K562 (cell line): ENCODE data around the gene BCL2L15. TPM values are rescaled to one million over a fixed set of nuclear protein-coding genes. Genes with fewer than 3 reads are reported as not detected.

Experiments
- ATF3 ChIP-seq, 2 experiments: fragments of 450-650 bp in 1 of 2; sonication (generic) in 1 of 2; formaldehyde crosslinking in 1 of 2; IDR thresholded peaks in 1 of 2; conservative IDR thresholded peaks in 1 of 2; 2 replicates each; pipeline versions ENCODE4 v1.6.1 to v1.8.1; 2016 to 2023; ENCODE audit warnings: mild to moderate bottlenecking in 2 of 2, moderate library complexity in 2 of 2, inconsistent platforms in 1 of 2, missing genetic modification reagents in 1 of 2
- CREB3 ChIP-seq: fragments of 450-650 bp; conservative IDR thresholded peaks from 2 replicates; pipeline ENCODE4 v1.6.1; 2016; ENCODE audit warnings: missing genetic modification characterization, low read depth, mild to moderate bottlenecking, missing compliant biosample characterization, moderate library complexity
- CREBBP ChIP-seq: IDR thresholded peaks from one replicate; pipeline ENCODE4 v1.6.1; 2012; ENCODE audit warnings: low read depth, mild to moderate bottlenecking, control low read depth, inconsistent platforms, low read length
- ERF ChIP-seq: fragments of 450-650 bp; formaldehyde crosslinking; IDR thresholded peaks from 2 replicates; pipeline ENCODE4 v1.4.0; 2020; ENCODE audit warnings: mild to moderate bottlenecking, mixed read lengths
- HDAC8 ChIP-seq: fragments of 450-650 bp; IDR thresholded peaks from 2 replicates; pipeline ENCODE4 v1.6.1; 2016; ENCODE audit warnings: mild to moderate bottlenecking, missing genetic modification characterization, moderate library complexity, missing compliant biosample characterization
- HIVEP1 ChIP-seq: fragments of 250-450 bp; sonication (Bioruptor Pico); IDR thresholded peaks from 2 replicates; pipeline ENCODE4 v1.4.0; 2020; ENCODE audit warnings: mild to moderate bottlenecking
- KAT7 ChIP-seq: sonication (generic); formaldehyde crosslinking; IDR thresholded peaks from 2 replicates; pipeline ENCODE4 v1.8.0; 2022; ENCODE audit warnings: missing genetic modification reagents, mild to moderate bottlenecking, borderline replicate concordance
- KDM2B ChIP-seq: fragments of 250-450 bp; sonication (Bioruptor Pico); IDR thresholded peaks from 2 replicates; pipeline ENCODE4 v1.8.0; 2021; ENCODE audit warnings: mild to moderate bottlenecking, moderate library complexity
- MLLT1 ChIP-seq, 2 experiments: fragments of 450-650 bp; IDR thresholded peaks; 2 replicates each; pipeline ENCODE4 v1.6.1; 2016
- MYC ChIP-seq, 2 experiments: fragments of 250-450 bp in 1 of 2; sonication (Bioruptor Pico) in 1 of 2; IDR thresholded peaks; 2 replicates each; pipeline versions ENCODE4 v1.5.1 to v1.6.1; 2012 to 2021; ENCODE audit warnings: low read depth in 2 of 2, borderline replicate concordance in 1 of 2, improper control_type of control experiment in 1 of 2, low read length in 1 of 2, mild to moderate bottlenecking in 1 of 2, moderate library complexity in 1 of 2
- MYNN ChIP-seq, 2 experiments: sonication (generic); formaldehyde crosslinking in 1 of 2; IDR thresholded peaks; 2 replicates each; pipeline versions ENCODE4 v1.5.0 to v1.6.1; 2016 to 2020; ENCODE audit warnings: antibody characterized with exemption in 1 of 2, missing genetic modification reagents in 1 of 2
- POLR3G ChIP-seq: IDR thresholded peaks from 2 replicates; pipeline ENCODE4 v1.6.1; 2011; ENCODE audit not compliant: insufficient read length, insufficient replicate concordance; ENCODE audit errors: extremely low read depth
- RBBP5 ChIP-seq: fragments of 200-600 bp; sonication (generic); IDR thresholded peaks from 2 replicates; pipeline ENCODE4 v1.6.1; 2012; ENCODE audit warnings: borderline replicate concordance, mild to moderate bottlenecking, low read length, control low read depth, inconsistent platforms; ENCODE audit not compliant: insufficient read depth, poor library complexity, severe bottlenecking
- RUNX1 ChIP-seq: sonication (generic); IDR thresholded peaks from 2 replicates; pipeline ENCODE4 v1.6.1; 2016; ENCODE audit warnings: antibody characterized with exemption, low read depth
- SLC30A9 ChIP-seq: fragments of 250-450 bp; sonication (Bioruptor Pico); IDR thresholded peaks from 2 replicates; pipeline ENCODE4 v1.8.0; 2022; ENCODE audit warnings: mild to moderate bottlenecking, moderate library complexity
- SRF ChIP-seq, 2 experiments: fragments of 250-450, 450-650 bp in 1 of 2; sonication (Bioruptor Pico) in 1 of 2; sonication (generic) in 1 of 2; formaldehyde crosslinking; IDR thresholded peaks; 2 replicates each; pipeline versions ENCODE4 v1.5.0 to v1.5.1; 2020 to 2022; ENCODE audit warnings: mild to moderate bottlenecking in 1 of 2, missing genetic modification reagents in 1 of 2
- TEAD1 ChIP-seq, 2 experiments: fragments of 450-650 bp in 1 of 2; sonication (generic) in 1 of 2; formaldehyde crosslinking; IDR thresholded peaks; 2 replicates each; pipeline versions ENCODE4 v1.4.0 to v1.8.0; 2020 to 2022; ENCODE audit warnings: mild to moderate bottlenecking in 2 of 2, missing genetic modification reagents in 1 of 2
- ZNF12 ChIP-seq: sonication (generic); formaldehyde crosslinking; IDR thresholded peaks from 2 replicates; pipeline ENCODE4 v1.4.0; 2020; ENCODE audit warnings: mild to moderate bottlenecking, missing genetic modification reagents
- ZNF184 ChIP-seq: sonication (generic); formaldehyde crosslinking; IDR thresholded peaks from 2 replicates; pipeline ENCODE4 v1.5.0; 2020; ENCODE audit warnings: missing genetic modification reagents
- ZNF224 ChIP-seq: sonication (generic); formaldehyde crosslinking; IDR thresholded peaks from 2 replicates; pipeline ENCODE4 v1.8.0; 2022; ENCODE audit warnings: mild to moderate bottlenecking, missing genetic modification reagents
- ZNF232 ChIP-seq: sonication (generic); formaldehyde crosslinking; IDR thresholded peaks from 2 replicates; pipeline ENCODE4 v1.8.0; 2022; ENCODE audit warnings: mild to moderate bottlenecking, missing genetic modification reagents
- ZNF584 ChIP-seq: fragments of 200-800 bp; sonication (Bioruptor generic); IDR thresholded peaks from 2 replicates; pipeline ENCODE4 v1.6.1; 2016; ENCODE audit warnings: low read depth, mild to moderate bottlenecking, missing genetic modification characterization, missing compliant biosample characterization
- polyA plus RNA-seq, 8 experiments: library from polyadenylated mRNA; depleted of rRNA in 4 of 8; stranded (reverse) in 5 of 8; unstranded in 3 of 8; fragments of >200 nt; fragmentation: Nextera tagmentation in 2 of 8; fragmentation: Illumina TruSeq in 1 of 8; extraction: Ambion mirVana in 2 of 8; extraction: Trizol in 1 of 8; gene quantifications; 2 replicates each; pipeline versions ENCODE4 v1.2.1 to v1.2.3, GENCODE V29; 2011 to 2014; ENCODE audit warnings: inconsistent platforms in 1 of 8, missing spikeins in 1 of 8
- total RNA-seq, 7 experiments: library from RNA; depleted of rRNA in 6 of 7; stranded (reverse); fragments of >200 nt in 6 of 7; fragmentation: Illumina TruSeq in 2 of 7; extraction: Trizol in 2 of 7; gene quantifications; 2 replicates each; pipeline versions ENCODE4 v1.2.1 to v1.2.3, GENCODE V29; 2011 to 2021; ENCODE audit warnings: low replicate concordance in 1 of 7

Gene BCL2L15
- total and polyA plus RNA-seq, 9 of the 15 experiments (the other 6 are each of a cell fraction or from before 2014, with no cell fraction given) = 0.06 to 0.42 (median 0.28) TPM; not detected in 1

GRCh38 chr1:113930499-113931161, 43.2 kb upstream of the BCL2L15 start (continued):
- TF ChIP-seq POLR3G (no peak), SLC30A9 (CRISPR knock-in tag) (no peak), HDAC8 (tag) (no peak), KDM2B (CRISPR knock-in tag) (no peak), ZNF184 (CRISPR knock-in tag) (no peak), RBBP5 (no peak), ERF (CRISPR knock-in tag) (no peak), ZNF232 (CRISPR knock-in tag) (no peak), MYNN (IDR thresholded peaks at IDR 0.05) (peak; percentile 91), MYNN (CRISPR knock-in tag; IDR thresholded peaks at IDR 0.05) (no peak; the same call in 1 of the 2 replicates), ATF3 (IDR thresholded peaks at IDR 0.05) (peak; percentile 48; the same call in 1 of the 2 replicates), ATF3 (CRISPR knock-in tag; conservative IDR thresholded peaks at IDR 0.05) (peak; percentile 53; the same call in 1 of the 2 replicates), ZNF224 (no peak), ZNF584 (CRISPR knock-in tag) (no peak), SRF (CRISPR knock-in tag; IDR thresholded peaks at IDR 0.05) (0 out of 4 replicates have a peak, but pooled peaks of 1 of the 2 experiments have one; percentile 35), KAT7 (no peak), MLLT1 (IDR thresholded peaks at IDR 0.05) (no peak; a peak in 1 of 4 replicates), CREB3 (tag) (no peak), MYC (IDR thresholded peaks at IDR 0.05; ENCODE audit: low read depth, low read length) (no peak), MYC (CRISPR knock-in tag; IDR thresholded peaks at IDR 0.05; ENCODE audit: borderline replicate concordance, low read depth) (no peak), CREBBP (no peak), HIVEP1 (no peak), TEAD1 (CRISPR knock-in tag; IDR thresholded peaks at IDR 0.05) (no peak), RUNX1 (no peak), ZNF12 (CRISPR knock-in tag) (no peak)
